Trophoblast cell (in vitro differentiated cells and primary cell): ENCODE data around the gene INAFM2.

Experiments used
- DNase-seq, 2 donors: peaks; one replicate each; pipeline ENCODE4 v3.0.0-alpha.2; 2016
- H2AFZ ChIP-seq: 2 replicates; pipeline ENCODE4 v1.6.1; 2013; ENCODE audit warnings: low read length, moderate library complexity, mild to moderate bottlenecking; ENCODE audit not compliant: insufficient read depth, poor library complexity
- H2AK5ac ChIP-seq: 2 replicates; pipeline ENCODE4 v1.6.1; 2013; ENCODE audit warnings: mild to moderate bottlenecking, low read length
- H2BK120ac ChIP-seq: 2 replicates; pipeline ENCODE4 v1.6.1; 2013; ENCODE audit warnings: low read length, mild to moderate bottlenecking, moderate library complexity; ENCODE audit not compliant: insufficient read depth, poor library complexity
- H2BK12ac ChIP-seq: 2 replicates; pipeline ENCODE4 v1.6.1; 2013; ENCODE audit warnings: mild to moderate bottlenecking, low read length, moderate library complexity
- H2BK5ac ChIP-seq: 2 replicates; pipeline ENCODE4 v1.6.1; 2013; ENCODE audit warnings: low read length, low read depth, moderate library complexity, mild to moderate bottlenecking; ENCODE audit not compliant: poor library complexity
- H3K14ac ChIP-seq: 2 replicates; pipeline ENCODE4 v1.6.1; 2013; ENCODE audit warnings: mild to moderate bottlenecking, low read length
- H3K18ac ChIP-seq: 2 replicates; pipeline ENCODE4 v1.6.1; 2013; ENCODE audit warnings: mild to moderate bottlenecking, low read length
- H3K23ac ChIP-seq: 2 replicates; pipeline ENCODE4 v1.6.1; 2013; ENCODE audit warnings: low read length
- H3K27ac ChIP-seq: 2 replicates; pipeline ENCODE4 v1.5.1; 2013; ENCODE audit warnings: low read depth, mild to moderate bottlenecking, inconsistent platforms, low read length, moderate library complexity
- H3K27me3 ChIP-seq: 2 replicates; pipeline ENCODE4 v1.6.1; 2013; ENCODE audit warnings: inconsistent platforms, mild to moderate bottlenecking, low read length, moderate library complexity; ENCODE audit not compliant: insufficient read depth
- H3K36me3 ChIP-seq, 2 experiments: 1 replicate in 1 of 2; 2 replicates in 1 of 2; pipeline ENCODE4 v1.6.1; 2013; ENCODE audit warnings: low read length in 2 of 2, mild to moderate bottlenecking in 2 of 2, moderate library complexity in 1 of 2; ENCODE audit not compliant: insufficient read depth in 2 of 2, control insufficient read depth in 1 of 2
- H3K4ac ChIP-seq: 2 replicates; pipeline ENCODE4 v1.6.1; 2013; ENCODE audit warnings: low read depth, mild to moderate bottlenecking, low read length, moderate library complexity
- H3K4me1 ChIP-seq, 2 experiments: 1 replicate in 1 of 2; 2 replicates in 1 of 2; pipeline ENCODE4 v1.6.1; 2013; ENCODE audit warnings: low read length in 2 of 2, mild to moderate bottlenecking in 2 of 2, moderate library complexity in 1 of 2; ENCODE audit not compliant: insufficient read depth in 2 of 2, control insufficient read depth in 1 of 2
- H3K4me2 ChIP-seq: 2 replicates; pipeline ENCODE4 v1.6.1; 2013; ENCODE audit warnings: inconsistent platforms, mild to moderate bottlenecking, low read length, moderate library complexity
- H3K4me3 ChIP-seq: 2 replicates; pipeline ENCODE4 v1.5.1; 2013; ENCODE audit warnings: mild to moderate bottlenecking, low read depth, low read length, inconsistent platforms
- H3K79me1 ChIP-seq: one replicate; pipeline ENCODE4 v1.6.1; 2013; ENCODE audit warnings: low read length
- H3K79me2 ChIP-seq: 2 replicates; pipeline ENCODE4 v1.6.1; 2013; ENCODE audit warnings: low read length, mild to moderate bottlenecking; ENCODE audit not compliant: control insufficient read depth, insufficient read depth, poor library complexity
- H3K9ac ChIP-seq: 2 replicates; pipeline ENCODE4 v1.6.1; 2013; ENCODE audit warnings: mild to moderate bottlenecking, low read length
- H3K9me3 ChIP-seq: 2 replicates; pipeline ENCODE4 v1.6.1; 2013; ENCODE audit warnings: low read depth, mild to moderate bottlenecking, control low read depth, inconsistent platforms, low read length; ENCODE audit not compliant: insufficient read depth
- H4K12ac ChIP-seq: 2 replicates; pipeline ENCODE4 v1.6.1; 2013; ENCODE audit warnings: low read depth, mild to moderate bottlenecking, low read length, moderate library complexity
- H4K8ac ChIP-seq: 2 replicates; pipeline ENCODE4 v1.6.1; 2013; ENCODE audit warnings: low read depth, mild to moderate bottlenecking, low read length, moderate library complexity
- H4K91ac ChIP-seq: one replicate; pipeline ENCODE4 v1.6.1; 2013; ENCODE audit warnings: low read depth, mild to moderate bottlenecking, low read length, moderate library complexity
- WGBS: extraction: QIAGEN DNeasy Blood & Tissue Kit; methylation state at CpG from one replicate; pipeline ENCODE4 v1.1.7; 2013; ENCODE audit warnings: missing lambda C conversion rate; ENCODE audit not compliant: insufficient read length, insufficient coverage; ENCODE audit errors: extremely low coverage; 5-methylcytosine and 5-hydroxymethylcytosine counted together

Gene INAFM2

GRCh38 chr15:40365624-40366456 lies 42.3 kb downstream of the INAFM2 start:
- DNase-seq, result no peak
- Histone ChIP-seq H3K27me3 (peaks cover 2% of the 10 kb centered on the region), H3K36me3 (no peaks in the 10 kb centered on the region), H3K27ac (no peak overlapping the region), H2AK5ac (no peak overlapping the region), H3K4me1 (peaks cover 8 to 9% of the 10 kb centered on the region in 2 experiments), H3K4me3 (no peak overlapping the region), H3K79me2 (no peaks in the 10 kb centered on the region), H3K18ac (no peak overlapping the region), H3K4ac (no peak overlapping the region), H3K23ac (no peak overlapping the region), H3K9ac (no peak overlapping the region), H4K91ac (no peak overlapping the region), H2BK12ac (no peak overlapping the region), H4K12ac (no peak overlapping the region), H3K9me3 (peaks cover 4% of the 10 kb centered on the region), H2BK120ac (no peak overlapping the region), H3K79me1 (peaks cover 3% of the 10 kb centered on the region), H2AFZ (no peak overlapping the region), H3K4me2 (no peak overlapping the region), H3K14ac (no peak overlapping the region), H2BK5ac (no peak overlapping the region), H4K8ac (no peak overlapping the region)
- no CpG with 5 or more reads among the region's 11 CpGs for WGBS

- Histone ChIP-seq H3K9me3 (peaks cover 4% of the 10 kb centered on the region), H2AFZ (no peak overlapping the region), H3K4me1 (peaks cover 8 to 9% of the 10 kb centered on the region in 2 experiments), H3K79me2 (no peaks in the 10 kb centered on the region), H4K91ac (no peak overlapping the region), H3K23ac (no peak overlapping the region), H3K27me3 (peaks cover 2% of the 10 kb centered on the region), H2BK5ac (no peak overlapping the region), H3K36me3 (no peaks in the 10 kb centered on the region), H2BK120ac (no peak overlapping the region), H3K4me2 (no peak overlapping the region), H3K9ac (no peak overlapping the region), H2BK12ac (no peak overlapping the region), H3K79me1 (peaks cover 3% of the 10 kb centered on the region), H3K18ac (no peak overlapping the region), H3K4me3 (no peak overlapping the region), H2AK5ac (no peak overlapping the region), H4K8ac (no peak overlapping the region), H3K4ac (no peak overlapping the region), H3K27ac (no peak overlapping the region), H4K12ac (no peak overlapping the region), H3K14ac (no peak overlapping the region)
- WGBS, result no CpG with 5 or more reads among the region's 14 CpGs
- DNase-seq, result no peak
Measured at GRCh38 chr15:40366457-40367370, 43.2 kb downstream of the INAFM2 start.

- Histone ChIP-seq H3K79me1 (peaks cover 3% of the 10 kb centered on the region), H3K18ac (no peak overlapping the region), H2BK5ac (no peak overlapping the region), H2BK120ac (no peak overlapping the region), H2BK12ac (no peak overlapping the region), H2AK5ac (no peak overlapping the region), H3K4me2 (no peak overlapping the region), H3K9me3 (peaks cover 4% of the 10 kb centered on the region), H4K91ac (no peak overlapping the region), H3K27ac (no peak overlapping the region), H3K14ac (no peak overlapping the region), H4K12ac (no peak overlapping the region), H2AFZ (no peak overlapping the region), H3K4ac (no peak overlapping the region), H4K8ac (no peak overlapping the region), H3K9ac (no peak overlapping the region), H3K27me3 (peaks cover 2% of the 10 kb centered on the region), H3K4me3 (no peak overlapping the region), H3K79me2 (no peaks in the 10 kb centered on the region), H3K23ac (no peak overlapping the region), H3K4me1 (peaks cover 8 to 9% of the 10 kb centered on the region in 2 experiments), H3K36me3 (no peaks in the 10 kb centered on the region)
- DNase-seq, result no peak
- WGBS, result no CpG with 5 or more reads among the region's 5 CpGs
Measured at GRCh38 chr15:40367371-40367685, 43.8 kb downstream of the INAFM2 start.

GRCh38 chr15:40367686-40368611 lies 44.5 kb downstream of the INAFM2 start:
- Histone ChIP-seq H2BK12ac (peak overlapping the region; percentile 30), H3K23ac (no peak overlapping the region), H3K79me1 (peaks cover 3% of the 10 kb centered on the region), H2AFZ (peak overlapping the region; percentile 74), H4K91ac (no peak overlapping the region), H3K14ac (no peak overlapping the region), H2BK120ac (no peak overlapping the region), H2AK5ac (no peak overlapping the region), H3K36me3 (no peaks in the 10 kb centered on the region), H3K4ac (no peak overlapping the region), H3K9ac (no peak overlapping the region), H3K9me3 (peaks cover 4% of the 10 kb centered on the region), H3K79me2 (no peaks in the 10 kb centered on the region), H3K18ac (peak overlapping the region; percentile 59), H3K4me2 (peak overlapping the region; percentile 53), H4K12ac (peak overlapping the region; percentile 59), H3K27ac (no peak overlapping the region), H2BK5ac (no peak overlapping the region), H3K4me1 (peaks cover 8 to 9% of the 10 kb centered on the region in 2 experiments), H3K27me3 (peaks cover 2% of the 10 kb centered on the region), H4K8ac (peak overlapping the region; percentile 59), H3K4me3 (peak overlapping the region; percentile 11)
- DNase-seq, result peak; percentile 84 to 93
- no CpG with 5 or more reads among the region's 91 CpGs for WGBS
